GM12878 (cell line): Measurements from ENCODE around the gene ARL5B. TPM values are rescaled to one million over a fixed set of nuclear protein-coding genes. Genes with fewer than 3 reads are reported as not detected.

Experiments
- ATAC-seq: fragments of 200-7000 bp; cut with Tn5 transposase; 3 replicates; pipeline ENCODE4 v1.9.1; 2020; ENCODE audit warnings: mild to moderate bottlenecking, moderate library complexity
- BruUV-seq: library from RNA; stranded (reverse); fragments of 400-500 nt; replicated peaks from 2 replicates; lab custom pipeline; 2021; lab: Mats Ljungman, UMichigan
- CTCF ChIA-PET: fragments of 300-600 bp; sonication (Branson Sonifier 250); formaldehyde crosslinking; extraction: SDS; loops from one replicate; lab custom pipeline; 2021; ENCODE audit warnings: inconsistent platforms; lab: Yijun Ruan, JAX
- POLR2A ChIA-PET: fragments of 350-600 bp; formaldehyde crosslinking; extraction: SDS; loops from one replicate; lab custom pipeline; 2021; ENCODE audit warnings: inconsistent platforms; lab: Charles Lee
- RAD21 ChIA-PET: fragments of 300-600 bp; sonication (Branson Sonifier 250); formaldehyde crosslinking; loops from one replicate; lab custom pipeline; 2023; ENCODE audit warnings: antibody characterized with exemption; ENCODE audit not compliant: unreplicated experiment; lab: Charles Lee
- SMC1A ChIA-PET: fragments of 300-600 bp; sonication (Branson Sonifier 250); formaldehyde crosslinking; loops from one replicate; lab custom pipeline; 2023; ENCODE audit not compliant: unreplicated experiment, uncharacterized antibody; lab: Charles Lee
- DNase-seq: peaks from one replicate; pipeline ENCODE4 v3.0.0-alpha.2; 2011; ENCODE audit warnings: low read depth, low spot score
- FAIRE-seq: peaks from 3 replicates; lab custom pipeline; 2011; peaks lifted over from hg19 to GRCh38; lab: Jason Lieb, UNC
- H2AFZ ChIP-seq: 2 replicates; pipeline ENCODE4 v1.6.0; 2011; ENCODE audit warnings: low read depth, low read length, control low read depth; ENCODE audit not compliant: control insufficient read depth
- H3K27ac ChIP-seq: 2 replicates; pipeline ENCODE4 v1.5.1; 2011; ENCODE audit warnings: control low read depth; ENCODE audit not compliant: control insufficient read depth, insufficient read depth
- H3K27me3 ChIP-seq, 2 experiments: replicated peaks in 1 of 2; 2 replicates each; pipeline versions ENCODE4 v1.6.0 to v1.6.1; 2011; ENCODE audit warnings: low read length in 1 of 2; ENCODE audit not compliant: control insufficient read depth in 2 of 2, insufficient read depth in 2 of 2
- H3K36me3 ChIP-seq, 2 experiments: 2 replicates each; pipeline ENCODE4 v1.5.1; 2011; ENCODE audit warnings: low read length in 1 of 2; ENCODE audit not compliant: control insufficient read depth in 2 of 2, insufficient read depth in 2 of 2
- H3K4me1 ChIP-seq: 2 replicates; pipeline ENCODE4 v1.6.1; 2011; ENCODE audit warnings: mild to moderate bottlenecking, low read length, moderate library complexity, mixed read lengths; ENCODE audit not compliant: control insufficient read depth, insufficient read depth
- H3K4me2 ChIP-seq: 2 replicates; pipeline ENCODE4 v1.6.0; 2011; ENCODE audit warnings: control low read depth; ENCODE audit not compliant: control insufficient read depth, insufficient read depth
- H3K4me3 ChIP-seq: fragments of 200-600 bp; sonication (generic); 2 replicates; pipeline ENCODE4 v1.5.1; 2016
- H3K79me2 ChIP-seq: 2 replicates; pipeline ENCODE4 v1.6.0; 2011; ENCODE audit warnings: low read length; ENCODE audit not compliant: control insufficient read depth, insufficient read depth
- H3K9ac ChIP-seq: 2 replicates; pipeline ENCODE4 v1.8.0; 2011; ENCODE audit warnings: low read length, control low read depth, mixed read lengths; ENCODE audit not compliant: control insufficient read depth, insufficient read depth
- H3K9me3 ChIP-seq: replicated peaks from 3 replicates; pipeline ENCODE4 v1.5.1; 2011; ENCODE audit warnings: mild to moderate bottlenecking, low read length; ENCODE audit not compliant: control insufficient read depth, insufficient read depth
- H4K20me1 ChIP-seq: 2 replicates; pipeline ENCODE4 v1.6.0; 2011; ENCODE audit not compliant: control insufficient read depth, insufficient read depth
- BMI1 ChIP-seq: fragments of 450-650 bp; IDR thresholded peaks from 2 replicates; pipeline ENCODE4 v1.6.1; 2016; ENCODE audit warnings: mild to moderate bottlenecking, moderate library complexity, borderline replicate concordance
- HDAC6 ChIP-seq: fragments of 200-600 bp; sonication (generic); IDR thresholded peaks from one replicate; pipeline ENCODE4 v1.8.0; 2017; ENCODE audit warnings: antibody characterized with exemption; ENCODE audit not compliant: unreplicated experiment
- KAT2A ChIP-seq: conservative IDR thresholded peaks from 2 replicates; pipeline ENCODE4 v1.6.1; 2011; ENCODE audit warnings: low read depth, low read length; ENCODE audit not compliant: control insufficient read depth
- PRDM15 ChIP-seq: fragments of 450-650 bp; formaldehyde crosslinking; IDR thresholded peaks from 2 replicates; pipeline ENCODE4 v1.4.0; 2020; ENCODE audit warnings: mild to moderate bottlenecking, moderate library complexity
- SMARCA5 ChIP-seq: fragments of 450-650 bp; IDR thresholded peaks from 2 replicates; pipeline ENCODE4 v1.6.1; 2017; ENCODE audit warnings: mild to moderate bottlenecking
- ZBTB40 ChIP-seq: fragments of 450-650 bp; IDR thresholded peaks from 2 replicates; pipeline ENCODE4 v1.6.1; 2016; ENCODE audit warnings: mild to moderate bottlenecking, moderate library complexity, borderline replicate concordance
- ZNF207 ChIP-seq: fragments of 450-650 bp; IDR thresholded peaks from 2 replicates; pipeline ENCODE4 v1.6.1; 2014; ENCODE audit warnings: antibody characterized with exemption, mild to moderate bottlenecking, borderline replicate concordance
- WGBS: methylation state at CpG from one replicate; pipeline ENCODE4 v1.1.6; 2016; ENCODE audit warnings: low lambda C conversion rate; ENCODE audit not compliant: insufficient replicate concordance, insufficient coverage; ENCODE audit errors: missing lambda C conversion rate; 5-methylcytosine and 5-hydroxymethylcytosine counted together
- in situ Hi-C: fragments of 300-500 bp; cut with MboI; formaldehyde crosslinking; loops from 9 replicates; pipeline ENCODE4 v1.14.3; 2018; ENCODE audit warnings: mixed read lengths
- intact Hi-C: fragments of 100-400 bp; cut with micrococcal nuclease; formaldehyde crosslinking; loops from one replicate; pipeline ENCODE4 v1.14.2; 2022; ENCODE audit not compliant: unreplicated experiment
- polyA plus RNA-seq, 11 experiments: library from polyadenylated mRNA; depleted of rRNA in 4 of 11; unstranded in 6 of 11; stranded (reverse) in 5 of 11; fragments of >200 nt; fragmentation: Nextera tagmentation in 4 of 11; fragmentation: Illumina TruSeq in 1 of 11; extraction: Ambion mirVana in 4 of 11; extraction: Trizol in 1 of 11; gene quantifications; 1 replicate in 1 of 11; 2 replicates in 10 of 11; pipeline versions ENCODE4 v1.2.1 to v1.2.3, GENCODE V29; 2011 to 2016; ENCODE audit warnings: inconsistent platforms in 2 of 11, missing spikeins in 2 of 11, low read depth in 1 of 11
- total RNA-seq, 4 experiments: library from RNA; depleted of rRNA in 3 of 4; stranded (reverse); fragments of >200 nt in 3 of 4; fragmentation: Illumina TruSeq in 1 of 4; extraction: Trizol in 1 of 4; gene quantifications; 2 replicates each; pipeline versions ENCODE4 v1.2.1 to v1.2.3, GENCODE V29; 2013 to 2021
- TF ChIP-seq, protein P1 (sequence below): IDR thresholded peaks from 2 replicates; pipeline ENCODE4 v1.6.1; 2012; ENCODE audit warnings: improper control_type of control experiment, low read depth, low read length; ENCODE audit not compliant: insufficient replicate concordance
- TF ChIP-seq, protein P2 (sequence below): IDR thresholded peaks from 2 replicates; pipeline ENCODE4 v1.6.1; 2011; ENCODE audit warnings: low read depth, mild to moderate bottlenecking, low read length, moderate library complexity, borderline replicate concordance; ENCODE audit errors: extremely low read depth

Gene ARL5B
- total and polyA plus RNA-seq, 10 of the 15 experiments (the other 5 are each of a cell fraction or from before 2014, with no cell fraction given): 2.5 to 20.7 (median 9.1) TPM

GRCh38 chr10:18687706-18688105 is 28.5 kb downstream of the ARL5B start:
- BruUV-seq: no TSS peak
- no peak overlapping the region for H3K4me3 ChIP-seq
- no peak overlapping the region for H2AFZ ChIP-seq
- ChIA-PET POLR2A (no interaction called here), SMC1A (no interaction called here), RAD21 (no interaction called here), CTCF (interaction anchor here (1.8 kb wide), 1 partner anchor 13 kb away, joined by 4 read pairs; no protein-coding TSS in a partner anchor)
- in situ Hi-C loops (no loop called here), intact Hi-C loops (no loop called here)
- H3K27ac ChIP-seq: no peak overlapping the region
- H3K36me3 ChIP-seq: no peaks in the 10 kb centered on the region
- 49% methylated on average over 5 of the region's 5 CpGs for WGBS
- H3K4me2 ChIP-seq: no peak overlapping the region
- no peak for ATAC-seq
- no peak overlapping the region for H3K9ac ChIP-seq
- no peaks in the 10 kb centered on the region for H3K9me3 ChIP-seq
- H4K20me1 ChIP-seq: no peaks in the 10 kb centered on the region
- H3K27me3 ChIP-seq: no peaks in the 10 kb centered on the region
- DNase-seq: no peak
- H3K4me1 ChIP-seq: no peaks in the 10 kb centered on the region
- no peaks in the 10 kb centered on the region for H3K79me2 ChIP-seq
- no peak for FAIRE-seq
- TF ChIP-seq KAT2A: no peak
- no peak for TF ChIP-seq ZNF207
- TF ChIP-seq ZBTB40: no peak
- TF ChIP-seq SMARCA5: no peak
- no peak for TF ChIP-seq HDAC6
- no peak for TF ChIP-seq PRDM15 (CRISPR knock-in tag)
- TF ChIP-seq BMI1: no peak
- TF ChIP-seq, protein P1, sequence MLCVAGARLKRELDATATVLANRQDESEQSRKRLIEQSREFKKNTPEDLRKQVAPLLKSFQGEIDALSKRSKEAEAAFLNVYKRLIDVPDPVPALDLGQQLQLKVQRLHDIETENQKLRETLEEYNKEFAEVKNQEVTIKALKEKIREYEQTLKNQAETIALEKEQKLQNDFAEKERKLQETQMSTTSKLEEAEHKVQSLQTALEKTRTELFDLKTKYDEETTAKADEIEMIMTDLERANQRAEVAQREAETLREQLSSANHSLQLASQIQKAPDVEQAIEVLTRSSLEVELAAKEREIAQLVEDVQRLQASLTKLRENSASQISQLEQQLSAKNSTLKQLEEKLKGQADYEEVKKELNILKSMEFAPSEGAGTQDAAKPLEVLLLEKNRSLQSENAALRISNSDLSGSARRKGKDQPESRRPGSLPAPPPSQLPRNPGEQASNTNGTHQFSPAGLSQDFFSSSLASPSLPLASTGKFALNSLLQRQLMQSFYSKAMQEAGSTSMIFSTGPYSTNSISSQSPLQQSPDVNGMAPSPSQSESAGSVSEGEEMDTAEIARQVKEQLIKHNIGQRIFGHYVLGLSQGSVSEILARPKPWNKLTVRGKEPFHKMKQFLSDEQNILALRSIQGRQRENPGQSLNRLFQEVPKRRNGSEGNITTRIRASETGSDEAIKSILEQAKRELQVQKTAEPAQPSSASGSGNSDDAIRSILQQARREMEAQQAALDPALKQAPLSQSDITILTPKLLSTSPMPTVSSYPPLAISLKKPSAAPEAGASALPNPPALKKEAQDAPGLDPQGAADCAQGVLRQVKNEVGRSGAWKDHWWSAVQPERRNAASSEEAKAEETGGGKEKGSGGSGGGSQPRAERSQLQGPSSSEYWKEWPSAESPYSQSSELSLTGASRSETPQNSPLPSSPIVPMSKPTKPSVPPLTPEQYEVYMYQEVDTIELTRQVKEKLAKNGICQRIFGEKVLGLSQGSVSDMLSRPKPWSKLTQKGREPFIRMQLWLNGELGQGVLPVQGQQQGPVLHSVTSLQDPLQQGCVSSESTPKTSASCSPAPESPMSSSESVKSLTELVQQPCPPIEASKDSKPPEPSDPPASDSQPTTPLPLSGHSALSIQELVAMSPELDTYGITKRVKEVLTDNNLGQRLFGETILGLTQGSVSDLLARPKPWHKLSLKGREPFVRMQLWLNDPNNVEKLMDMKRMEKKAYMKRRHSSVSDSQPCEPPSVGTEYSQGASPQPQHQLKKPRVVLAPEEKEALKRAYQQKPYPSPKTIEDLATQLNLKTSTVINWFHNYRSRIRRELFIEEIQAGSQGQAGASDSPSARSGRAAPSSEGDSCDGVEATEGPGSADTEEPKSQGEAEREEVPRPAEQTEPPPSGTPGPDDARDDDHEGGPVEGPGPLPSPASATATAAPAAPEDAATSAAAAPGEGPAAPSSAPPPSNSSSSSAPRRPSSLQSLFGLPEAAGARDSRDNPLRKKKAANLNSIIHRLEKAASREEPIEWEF: no peak
- TF ChIP-seq, protein P2, sequence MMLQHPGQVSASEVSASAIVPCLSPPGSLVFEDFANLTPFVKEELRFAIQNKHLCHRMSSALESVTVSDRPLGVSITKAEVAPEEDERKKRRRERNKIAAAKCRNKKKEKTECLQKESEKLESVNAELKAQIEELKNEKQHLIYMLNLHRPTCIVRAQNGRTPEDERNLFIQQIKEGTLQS: no peak
